Esophagus muscularis mucosa (tissue), 3 donors: Measurements from ENCODE around the gene FSD1L.

Source experiments
- POLR2AphosphoS5 ChIP-seq, 2 donors: sonication (generic); formaldehyde crosslinking; IDR thresholded peaks; one replicate each; pipeline ENCODE4 v1.6.1; 2017; ENCODE audit warnings: antibody characterized with exemption in 2 of 2
- TF ChIP-seq, protein P1 (sequence below), 3 experiments: fragments of 200-600 bp in 2 of 3; fragments of 450-650 bp in 1 of 3; sonication (generic) in 2 of 3; IDR thresholded peaks; one replicate each; pipeline ENCODE4 v1.5.1; 2017 to 2019; ENCODE audit warnings: antibody characterized with exemption in 3 of 3, mild to moderate bottlenecking in 2 of 3, moderate library complexity in 1 of 3

DNA sequence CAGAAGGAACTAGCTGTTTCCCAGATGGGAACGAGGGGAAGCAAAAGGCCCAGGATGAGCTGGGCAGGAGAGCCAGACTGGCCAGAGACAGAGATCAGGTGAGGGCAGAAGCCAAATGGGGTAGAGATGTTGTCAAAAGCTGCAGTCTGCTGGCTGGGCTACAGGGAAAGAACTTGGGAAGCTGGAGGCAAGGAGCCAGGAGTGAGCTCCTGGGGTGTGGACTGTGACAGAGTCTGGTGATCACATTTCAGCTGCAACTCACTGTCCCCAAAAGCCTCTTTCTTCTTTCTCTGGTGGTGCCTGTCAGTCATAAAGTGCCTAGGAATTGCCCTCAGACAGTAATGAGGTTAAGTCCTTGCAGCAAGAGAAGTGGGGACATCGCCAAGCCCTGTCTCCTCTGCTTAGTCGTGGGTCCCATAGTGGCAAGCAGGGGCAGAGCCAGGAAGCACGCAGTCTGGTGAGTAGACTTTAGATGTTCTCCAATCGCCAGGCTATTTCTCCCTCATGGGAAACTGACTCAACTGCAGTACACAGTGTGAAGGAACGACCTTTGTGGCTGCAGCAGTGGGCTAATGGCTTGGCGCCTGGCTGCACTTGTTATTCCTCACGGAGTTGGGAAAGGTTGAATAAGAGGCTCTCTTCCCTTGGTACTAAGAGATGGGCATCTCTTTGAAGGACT is 2.5 kb upstream of the FSD1L start:
- TF ChIP-seq, protein P1, sequence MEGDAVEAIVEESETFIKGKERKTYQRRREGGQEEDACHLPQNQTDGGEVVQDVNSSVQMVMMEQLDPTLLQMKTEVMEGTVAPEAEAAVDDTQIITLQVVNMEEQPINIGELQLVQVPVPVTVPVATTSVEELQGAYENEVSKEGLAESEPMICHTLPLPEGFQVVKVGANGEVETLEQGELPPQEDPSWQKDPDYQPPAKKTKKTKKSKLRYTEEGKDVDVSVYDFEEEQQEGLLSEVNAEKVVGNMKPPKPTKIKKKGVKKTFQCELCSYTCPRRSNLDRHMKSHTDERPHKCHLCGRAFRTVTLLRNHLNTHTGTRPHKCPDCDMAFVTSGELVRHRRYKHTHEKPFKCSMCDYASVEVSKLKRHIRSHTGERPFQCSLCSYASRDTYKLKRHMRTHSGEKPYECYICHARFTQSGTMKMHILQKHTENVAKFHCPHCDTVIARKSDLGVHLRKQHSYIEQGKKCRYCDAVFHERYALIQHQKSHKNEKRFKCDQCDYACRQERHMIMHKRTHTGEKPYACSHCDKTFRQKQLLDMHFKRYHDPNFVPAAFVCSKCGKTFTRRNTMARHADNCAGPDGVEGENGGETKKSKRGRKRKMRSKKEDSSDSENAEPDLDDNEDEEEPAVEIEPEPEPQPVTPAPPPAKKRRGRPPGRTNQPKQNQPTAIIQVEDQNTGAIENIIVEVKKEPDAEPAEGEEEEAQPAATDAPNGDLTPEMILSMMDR (IDR thresholded peaks at IDR 0.05) = no peak
- no peak for TF ChIP-seq POLR2AphosphoS5 (IDR thresholded peaks at IDR 0.05)
